IPS DF 6.9 (cell line): ENCODE data around the gene CPA4.
"Not testable (repeated sequence)": the region's sequence is repeated elsewhere in the genome, so short reads cannot be mapped to it uniquely, and the experiment has no call there.

ENCODE experiments used
- DNase-seq: peaks from one replicate; pipeline ENCODE4 v3.0.0-alpha.2; 2013; ENCODE audit warnings: low read depth, low spot score
- H3K27ac ChIP-seq: one replicate; pipeline ENCODE4 v1.5.1; 2013; ENCODE audit warnings: low read length, control low read depth
- H3K27me3 ChIP-seq: 2 replicates; pipeline ENCODE4 v1.6.1; 2013; ENCODE audit warnings: mild to moderate bottlenecking, low read length; ENCODE audit not compliant: control insufficient read depth, insufficient read depth
- H3K36me3 ChIP-seq: 2 replicates; pipeline ENCODE4 v1.6.1; 2013; ENCODE audit warnings: low read length; ENCODE audit not compliant: control insufficient read depth, insufficient read depth
- H3K4me1 ChIP-seq: 2 replicates; pipeline ENCODE4 v1.6.1; 2013; ENCODE audit warnings: low read length; ENCODE audit not compliant: control insufficient read depth, insufficient read depth
- H3K4me3 ChIP-seq: 2 replicates; pipeline ENCODE4 v1.5.1; 2013; ENCODE audit warnings: mild to moderate bottlenecking, low read length
- H3K9me3 ChIP-seq: 2 replicates; pipeline ENCODE4 v1.6.1; 2013; ENCODE audit warnings: low read length, inconsistent platforms; ENCODE audit not compliant: control insufficient read depth, insufficient read depth
- WGBS: extraction: QIAGEN DNeasy Blood & Tissue Kit; methylation state at CpG from one replicate; pipeline ENCODE4 v1.1.7; 2013; ENCODE audit warnings: mixed read lengths, missing lambda C conversion rate; ENCODE audit not compliant: insufficient read length, insufficient coverage; 5-methylcytosine and 5-hydroxymethylcytosine counted together

Gene CPA4

DNA sequence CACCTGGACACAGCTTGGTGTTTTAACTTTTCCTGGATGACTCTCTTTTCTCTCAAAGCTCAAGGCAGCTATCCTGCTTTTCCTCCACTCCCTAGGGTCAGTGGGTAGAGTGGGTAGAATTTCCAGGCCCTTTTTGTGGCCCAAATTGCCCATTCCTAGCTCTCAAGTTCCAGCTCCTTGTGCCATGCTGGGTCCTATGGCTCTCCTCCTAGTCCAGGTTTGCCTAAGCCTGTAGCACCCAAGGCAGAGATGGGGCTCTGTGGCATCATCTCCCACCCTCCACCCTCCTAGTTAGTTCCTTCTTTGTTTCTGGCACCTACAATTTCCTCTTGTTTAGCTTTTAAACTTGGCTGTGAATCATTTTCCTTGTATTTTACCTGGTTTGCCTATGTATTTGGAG is 9.7 kb downstream of the CPA4 start:
- Histone ChIP-seq H3K4me3 (no peak overlapping the region), H3K4me1 (no peaks in the 10 kb centered on the region), H3K27me3 (no peaks in the 10 kb centered on the region), H3K27ac (no peak overlapping the region), H3K36me3 (no peaks in the 10 kb centered on the region), H3K9me3 (no peaks in the 10 kb centered on the region)
- DNase-seq = no peak

DNA sequence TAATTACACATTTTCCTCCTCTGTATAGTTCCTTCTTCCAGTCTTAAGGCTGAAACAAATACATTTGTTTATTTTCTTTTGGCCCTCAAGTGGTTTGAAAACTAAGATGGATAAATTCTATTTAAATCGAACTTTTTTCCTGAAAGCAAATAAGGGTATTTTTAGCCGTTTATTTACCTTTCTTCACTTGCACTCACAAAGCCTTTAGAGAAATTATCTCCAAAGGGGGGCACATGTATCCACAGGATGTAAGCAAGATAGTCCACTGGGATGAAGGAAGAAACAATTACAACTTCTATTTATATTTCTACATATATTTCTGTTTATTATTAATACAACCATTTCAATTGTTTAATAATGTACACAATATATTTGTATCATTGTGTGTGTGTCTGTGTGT is 10.2 kb downstream of the CPA4 start:
- no CpG with 5 or more reads among the region's 2 CpGs for WGBS
- H3K9me3 ChIP-seq = no peaks in the 10 kb centered on the region

DNA sequence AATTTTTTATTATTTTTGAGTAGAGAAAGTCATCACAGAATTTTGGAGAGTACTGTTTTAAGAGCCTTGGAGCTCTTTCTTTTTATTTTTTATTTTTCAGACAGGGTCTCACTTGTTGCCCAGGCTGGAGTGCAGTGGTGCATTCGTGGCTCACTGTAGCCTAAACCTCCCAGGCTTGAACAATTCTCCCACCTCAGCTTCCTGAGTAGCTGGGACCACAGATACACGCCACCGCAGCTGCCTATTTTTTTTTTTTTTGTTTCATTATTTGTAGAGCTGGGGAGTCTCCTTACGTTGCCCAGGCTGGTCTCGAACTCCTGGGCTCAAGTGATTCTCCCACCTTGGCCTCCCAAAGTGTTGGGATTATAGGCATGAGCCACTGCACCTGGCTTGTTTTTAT is 10.6 kb downstream of the CPA4 start:
- no peaks in the 10 kb centered on the region for H3K36me3 ChIP-seq
- no peak overlapping the region for H3K4me3 ChIP-seq
- no peaks in the 10 kb centered on the region for H3K4me1 ChIP-seq
- no CpG with 5 or more reads among the region's 5 CpGs for WGBS
- no peak for DNase-seq
- no peak overlapping the region for H3K27ac ChIP-seq
- no peaks in the 10 kb centered on the region for H3K9me3 ChIP-seq
- no peaks in the 10 kb centered on the region for H3K27me3 ChIP-seq

More for the DNA sequence above, 10.2 kb downstream of the CPA4 start:
- no peak overlapping the region for H3K27ac ChIP-seq
- H3K4me1 ChIP-seq = no peaks in the 10 kb centered on the region
- H3K4me3 ChIP-seq = no peak overlapping the region
- no peaks in the 10 kb centered on the region for H3K36me3 ChIP-seq
- no peak for DNase-seq
- H3K27me3 ChIP-seq = no peaks in the 10 kb centered on the region

DNA sequence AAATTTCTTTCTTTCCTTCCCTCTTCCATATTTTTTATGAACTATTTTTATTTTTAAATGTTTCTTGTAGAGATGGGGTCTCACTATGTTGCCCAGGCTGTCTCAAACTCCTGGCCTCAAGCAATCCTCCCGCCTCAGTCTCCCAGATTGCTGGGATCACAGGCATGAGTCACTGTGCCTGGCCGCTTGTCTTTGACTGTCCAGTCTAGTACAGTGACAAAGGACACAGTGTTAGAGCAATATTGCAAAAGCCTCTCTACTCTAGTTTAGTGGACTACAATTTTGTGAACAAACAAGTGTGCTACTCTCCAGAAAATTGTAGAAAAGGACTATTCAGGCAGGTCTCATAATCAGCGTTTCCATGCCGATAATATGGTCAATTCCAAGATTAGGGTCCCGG is 11.0 kb downstream of the CPA4 start:
- Histone ChIP-seq H3K36me3 (no peaks in the 10 kb centered on the region), H3K9me3 (no peaks in the 10 kb centered on the region), H3K27ac (no peak overlapping the region), H3K4me1 (no peaks in the 10 kb centered on the region), H3K4me3 (no peak overlapping the region), H3K27me3 (no peaks in the 10 kb centered on the region)
- WGBS = no CpG with 5 or more reads among the region's 5 CpGs
- DNase-seq = no peak

DNA sequence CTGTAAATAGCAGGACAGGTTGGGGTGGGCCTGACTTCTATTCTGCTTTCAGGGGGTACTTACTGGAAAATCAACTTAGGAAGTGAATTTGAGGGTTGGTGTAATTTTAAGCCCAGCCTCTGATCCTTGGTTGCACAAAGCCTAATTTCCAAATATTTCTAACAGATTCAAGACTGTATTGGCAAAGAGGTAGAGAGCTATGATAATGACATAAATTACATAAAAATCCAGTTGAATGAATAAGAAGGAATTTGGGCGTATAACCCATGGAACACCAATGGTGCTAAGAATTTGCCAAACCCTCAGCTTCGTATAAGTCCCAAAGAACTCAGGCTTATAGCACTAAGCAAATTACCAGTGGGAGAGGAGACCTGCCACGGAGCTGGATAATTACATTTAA is 11.9 kb downstream of the CPA4 start:
- no peaks in the 10 kb centered on the region for H3K36me3 ChIP-seq
- no peaks in the 10 kb centered on the region for H3K27me3 ChIP-seq
- no peak for DNase-seq
- no peak overlapping the region for H3K27ac ChIP-seq
- WGBS = no CpG with 5 or more reads among the region's 3 CpGs
- H3K4me3 ChIP-seq = no peak overlapping the region
- no peaks in the 10 kb centered on the region for H3K4me1 ChIP-seq
- no peaks in the 10 kb centered on the region for H3K9me3 ChIP-seq

DNA sequence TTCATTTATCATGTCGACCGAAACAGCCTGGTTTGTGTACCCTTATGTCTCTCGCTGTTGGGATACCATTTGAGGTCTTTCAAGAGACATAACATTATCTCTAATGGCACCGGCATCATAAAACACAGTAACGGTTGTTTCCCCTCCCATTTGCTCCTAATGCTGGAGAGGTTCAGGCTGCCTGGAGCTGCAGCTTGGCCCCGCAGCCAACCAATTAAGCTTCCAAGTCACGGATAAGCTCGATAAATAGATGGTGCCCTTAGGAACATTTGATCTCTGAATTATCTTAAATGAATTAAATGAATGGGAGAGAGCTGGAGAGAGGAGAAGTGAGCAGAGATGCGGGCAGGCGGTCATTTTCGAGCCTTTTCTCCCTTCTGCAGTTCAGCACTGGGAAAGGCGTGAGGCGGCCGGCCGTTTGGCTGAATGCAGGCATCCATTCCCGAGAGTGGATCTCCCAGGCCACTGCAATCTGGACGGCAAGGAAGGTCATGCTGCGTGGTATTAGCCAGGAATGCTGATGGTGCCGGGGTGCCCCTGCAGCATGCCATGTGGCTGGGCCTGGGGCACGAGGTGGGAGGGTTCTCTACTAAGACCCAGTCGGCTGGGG is 12.6 kb downstream of the CPA4 start:
- Histone ChIP-seq H3K27ac (no peak overlapping the region), H3K36me3 (no peaks in the 10 kb centered on the region), H3K4me1 (no peaks in the 10 kb centered on the region), H3K9me3 (no peaks in the 10 kb centered on the region), H3K4me3 (no peak overlapping the region), H3K27me3 (no peaks in the 10 kb centered on the region)
- no peak for DNase-seq
- no CpG with 5 or more reads among the region's 21 CpGs for WGBS

DNA sequence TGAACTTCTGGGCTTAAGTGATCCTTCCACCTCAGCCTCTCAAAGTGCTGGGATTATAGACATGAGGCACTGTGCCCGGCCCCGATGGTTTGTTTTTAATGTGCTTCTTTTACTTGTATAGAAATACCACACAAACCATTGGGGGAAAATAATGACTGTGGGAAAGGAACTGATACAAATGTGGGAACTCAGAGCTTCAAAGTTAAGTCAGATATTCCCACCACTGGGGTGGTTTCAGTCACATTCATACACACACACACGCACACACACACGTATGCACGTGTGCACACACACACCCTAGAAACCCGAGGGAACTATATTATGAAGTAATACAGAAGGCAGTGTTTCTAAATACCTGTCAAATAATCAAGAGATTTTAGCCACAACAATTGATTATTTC is 17.0 kb downstream of the CPA4 start:
- H3K36me3 ChIP-seq = no peaks in the 10 kb centered on the region
- no CpG with 5 or more reads among the region's 6 CpGs for WGBS
- H3K27me3 ChIP-seq = no peaks in the 10 kb centered on the region
- H3K27ac ChIP-seq = no peak overlapping the region
- DNase-seq = no peak
- H3K9me3 ChIP-seq = no peaks in the 10 kb centered on the region; the same call in 1 of the 2 replicates
- H3K4me1 ChIP-seq = no peaks in the 10 kb centered on the region
- H3K4me3 ChIP-seq = no peak overlapping the region

DNA sequence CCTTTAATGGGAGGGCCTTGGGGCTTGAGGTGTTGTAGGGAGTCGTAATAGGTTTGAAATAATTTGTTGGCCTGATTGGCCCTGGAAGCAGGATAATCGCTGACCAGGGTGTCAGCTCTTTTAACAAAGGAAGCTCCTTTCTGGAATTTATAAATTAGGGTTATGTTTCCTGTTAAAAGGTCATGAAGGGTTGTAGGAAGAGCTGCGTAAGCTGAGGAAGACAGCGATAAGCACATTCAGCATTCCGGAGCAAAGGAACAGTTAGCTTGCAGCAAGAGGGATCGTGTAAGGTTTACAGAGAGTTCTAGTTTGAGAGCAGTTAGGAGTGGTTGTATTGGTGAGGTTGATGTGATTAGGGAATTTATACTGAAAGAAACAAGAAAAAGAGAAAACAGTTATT is 21.3 kb downstream of the CPA4 start:
- no peak overlapping the region for H3K4me3 ChIP-seq
- no peak for DNase-seq
- no peak overlapping the region for H3K27ac ChIP-seq
- no peaks in the 10 kb centered on the region for H3K27me3 ChIP-seq
- WGBS = 100% methylated on average over 1 of the region's 6 CpGs
- no peaks in the 10 kb centered on the region for H3K36me3 ChIP-seq
- no peaks in the 10 kb centered on the region; the same call in 1 of the 2 replicates for H3K9me3 ChIP-seq
- no peaks in the 10 kb centered on the region for H3K4me1 ChIP-seq

DNA sequence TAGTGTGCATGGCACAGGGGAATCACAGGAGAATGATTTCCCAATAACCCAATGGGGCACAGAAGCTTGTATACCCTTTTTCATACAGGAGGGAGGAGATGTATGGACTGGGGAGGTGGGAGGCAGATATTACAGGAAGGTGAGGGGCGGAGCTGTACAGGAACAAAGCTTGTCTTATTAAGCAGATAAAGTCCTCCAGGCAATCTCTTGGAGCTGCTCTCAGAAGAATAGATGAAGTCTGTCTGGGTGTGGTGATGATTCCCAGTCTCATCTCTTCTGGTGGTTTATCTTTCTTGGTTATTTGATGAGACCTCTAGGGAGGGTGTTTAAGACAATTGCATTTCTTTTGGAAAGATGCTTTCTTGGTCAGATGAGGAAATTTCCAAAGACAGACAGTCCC is 26.6 kb downstream of the CPA4 start:
- no peak overlapping the region for H3K27ac ChIP-seq
- H3K27me3 ChIP-seq = no peaks in the 10 kb centered on the region
- H3K4me1 ChIP-seq = no peaks in the 10 kb centered on the region; the same call in 1 of the 2 replicates
- H3K9me3 ChIP-seq = no peaks in the 10 kb centered on the region
- H3K4me3 ChIP-seq = no peak overlapping the region
- H3K36me3 ChIP-seq = no peaks in the 10 kb centered on the region
- no CpG with 5 or more reads among the region's 1 CpG for WGBS
- no peak for DNase-seq

DNA sequence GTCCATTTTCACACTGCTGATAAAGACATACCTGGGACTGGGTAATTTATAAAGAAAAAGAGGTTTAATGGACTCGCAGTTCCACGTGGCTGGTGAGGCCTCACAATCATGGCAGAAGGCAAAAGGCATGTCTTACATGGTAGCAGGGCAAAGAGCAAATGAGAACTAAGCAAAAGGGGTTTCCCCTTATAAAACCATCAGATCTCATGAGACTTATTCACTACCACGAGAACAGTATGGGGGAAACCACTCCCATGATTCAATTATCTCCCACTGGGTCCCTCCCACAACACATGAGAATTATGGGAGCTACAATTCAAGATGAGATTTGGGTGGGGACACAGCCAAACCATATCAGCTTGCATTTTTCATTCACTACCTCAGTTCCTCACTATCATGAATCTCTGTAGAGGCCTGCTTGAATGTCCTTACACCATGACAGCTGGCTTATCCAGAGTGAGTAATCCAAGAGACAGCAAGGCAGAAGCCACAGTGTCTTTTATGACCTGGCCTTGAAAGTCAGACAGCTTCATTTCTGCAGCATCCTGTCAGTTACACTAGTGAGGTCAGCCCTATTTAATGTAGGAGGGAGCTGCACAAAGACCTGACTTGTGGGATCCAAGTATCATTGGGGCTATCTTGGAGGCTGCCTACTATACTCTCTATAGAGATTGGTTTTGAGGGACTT is 28.7 kb downstream of the CPA4 start:
- no CpG with 5 or more reads among the region's 3 CpGs for WGBS
- H3K27me3 ChIP-seq, H3K4me1 ChIP-seq, H3K36me3 ChIP-seq, H3K4me3 ChIP-seq, DNase-seq, H3K27ac ChIP-seq, H3K9me3 ChIP-seq: not testable (repeated sequence)

DNA sequence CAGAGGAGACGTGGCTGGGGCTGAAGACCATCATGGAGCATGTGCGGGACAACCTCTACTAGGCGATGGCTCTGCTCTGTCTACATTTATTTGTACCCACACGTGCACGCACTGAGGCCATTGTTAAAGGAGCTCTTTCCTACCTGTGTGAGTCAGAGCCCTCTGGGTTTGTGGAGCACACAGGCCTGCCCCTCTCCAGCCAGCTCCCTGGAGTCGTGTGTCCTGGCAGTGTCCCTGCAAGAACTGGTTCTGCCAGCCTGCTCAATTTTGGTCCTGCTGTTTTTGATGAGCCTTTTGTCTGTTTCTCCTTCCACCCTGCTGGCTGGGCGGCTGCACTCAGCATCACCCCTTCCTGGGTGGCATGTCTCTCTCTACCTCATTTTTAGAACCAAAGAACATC is 29.7 kb downstream of the CPA4 start:
- DNase-seq = no peak
- H3K4me3 ChIP-seq = no peak overlapping the region
- no peak overlapping the region for H3K27ac ChIP-seq
- no peaks in the 10 kb centered on the region for H3K9me3 ChIP-seq
- no peaks in the 10 kb centered on the region for H3K27me3 ChIP-seq
- H3K4me1 ChIP-seq = no peaks in the 10 kb centered on the region; the same call in 1 of the 2 replicates
- H3K36me3 ChIP-seq = no peaks in the 10 kb centered on the region
- no CpG with 5 or more reads among the region's 7 CpGs for WGBS
